GM12878 (cell line): Measurements from ENCODE around the gene HS3ST5. TPM values are rescaled to one million over a fixed set of nuclear protein-coding genes. Genes with fewer than 3 reads are reported as not detected.

Source experiments
- ATAC-seq: fragments of 200-7000 bp; cut with Tn5 transposase; 3 replicates; pipeline ENCODE4 v1.9.1; 2020; ENCODE audit warnings: mild to moderate bottlenecking, moderate library complexity
- BruUV-seq: library from RNA; stranded (reverse); fragments of 400-500 nt; replicated peaks from 2 replicates; lab custom pipeline; 2021; lab: Mats Ljungman, UMichigan
- CTCF ChIA-PET: fragments of 300-600 bp; sonication (Branson Sonifier 250); formaldehyde crosslinking; extraction: SDS; loops from one replicate; lab custom pipeline; 2021; ENCODE audit warnings: inconsistent platforms; lab: Yijun Ruan, JAX
- POLR2A ChIA-PET: fragments of 350-600 bp; formaldehyde crosslinking; extraction: SDS; loops from one replicate; lab custom pipeline; 2021; ENCODE audit warnings: inconsistent platforms; lab: Charles Lee
- RAD21 ChIA-PET: fragments of 300-600 bp; sonication (Branson Sonifier 250); formaldehyde crosslinking; loops from one replicate; lab custom pipeline; 2023; ENCODE audit warnings: antibody characterized with exemption; ENCODE audit not compliant: unreplicated experiment; lab: Charles Lee
- SMC1A ChIA-PET: fragments of 300-600 bp; sonication (Branson Sonifier 250); formaldehyde crosslinking; loops from one replicate; lab custom pipeline; 2023; ENCODE audit not compliant: unreplicated experiment, uncharacterized antibody; lab: Charles Lee
- DNase-seq: peaks from one replicate; pipeline ENCODE4 v3.0.0-alpha.2; 2011; ENCODE audit warnings: low read depth, low spot score
- FAIRE-seq: peaks from 3 replicates; lab custom pipeline; 2011; peaks lifted over from hg19 to GRCh38; lab: Jason Lieb, UNC
- H2AFZ ChIP-seq: 2 replicates; pipeline ENCODE4 v1.6.0; 2011; ENCODE audit warnings: low read depth, low read length, control low read depth; ENCODE audit not compliant: control insufficient read depth
- H3K27ac ChIP-seq: 2 replicates; pipeline ENCODE4 v1.5.1; 2011; ENCODE audit warnings: control low read depth; ENCODE audit not compliant: control insufficient read depth, insufficient read depth
- H3K27me3 ChIP-seq, 2 experiments: replicated peaks in 1 of 2; 2 replicates each; pipeline versions ENCODE4 v1.6.0 to v1.6.1; 2011; ENCODE audit warnings: low read length in 1 of 2; ENCODE audit not compliant: control insufficient read depth in 2 of 2, insufficient read depth in 2 of 2
- H3K36me3 ChIP-seq, 2 experiments: 2 replicates each; pipeline ENCODE4 v1.5.1; 2011; ENCODE audit warnings: low read length in 1 of 2; ENCODE audit not compliant: control insufficient read depth in 2 of 2, insufficient read depth in 2 of 2
- H3K4me1 ChIP-seq: 2 replicates; pipeline ENCODE4 v1.6.1; 2011; ENCODE audit warnings: mild to moderate bottlenecking, low read length, moderate library complexity, mixed read lengths; ENCODE audit not compliant: control insufficient read depth, insufficient read depth
- H3K4me2 ChIP-seq: 2 replicates; pipeline ENCODE4 v1.6.0; 2011; ENCODE audit warnings: control low read depth; ENCODE audit not compliant: control insufficient read depth, insufficient read depth
- H3K4me3 ChIP-seq: fragments of 200-600 bp; sonication (generic); 2 replicates; pipeline ENCODE4 v1.5.1; 2016
- H3K79me2 ChIP-seq: 2 replicates; pipeline ENCODE4 v1.6.0; 2011; ENCODE audit warnings: low read length; ENCODE audit not compliant: control insufficient read depth, insufficient read depth
- H3K9ac ChIP-seq: 2 replicates; pipeline ENCODE4 v1.8.0; 2011; ENCODE audit warnings: low read length, control low read depth, mixed read lengths; ENCODE audit not compliant: control insufficient read depth, insufficient read depth
- H3K9me3 ChIP-seq: replicated peaks from 3 replicates; pipeline ENCODE4 v1.5.1; 2011; ENCODE audit warnings: mild to moderate bottlenecking, low read length; ENCODE audit not compliant: control insufficient read depth, insufficient read depth
- H4K20me1 ChIP-seq: 2 replicates; pipeline ENCODE4 v1.6.0; 2011; ENCODE audit not compliant: control insufficient read depth, insufficient read depth
- BCL11A ChIP-seq: IDR thresholded peaks from 2 replicates; pipeline ENCODE4 v1.6.1; 2011; ENCODE audit warnings: low read depth, low read length
- CHD1 ChIP-seq: IDR thresholded peaks from 2 replicates; pipeline ENCODE4 v1.6.1; 2012; ENCODE audit warnings: low read depth, low read length, improper control_type of control experiment
- CREB1 ChIP-seq: IDR thresholded peaks from 2 replicates; pipeline ENCODE4 v1.6.1; 2012; ENCODE audit warnings: low read depth, mild to moderate bottlenecking, inconsistent platforms
- FOXK2 ChIP-seq: fragments of 450-650 bp; IDR thresholded peaks from 2 replicates; pipeline ENCODE4 v1.6.1; 2017; ENCODE audit warnings: mild to moderate bottlenecking, moderate library complexity
- NR2C2 ChIP-seq: IDR thresholded peaks from 2 replicates; pipeline ENCODE4 v1.6.1; 2011; ENCODE audit warnings: borderline replicate concordance, low read depth; ENCODE audit not compliant: control insufficient read depth, insufficient read length
- SP1 ChIP-seq: IDR thresholded peaks from one replicate; pipeline ENCODE4 v1.6.1; 2011; ENCODE audit warnings: low read depth, low read length
- SRF ChIP-seq, 2 experiments: IDR thresholded peaks; 2 replicates each; pipeline ENCODE4 v1.6.1; 2011; ENCODE audit warnings: low read depth in 2 of 2, low read length in 2 of 2, mild to moderate bottlenecking in 1 of 2, moderate library complexity in 1 of 2
- WGBS: methylation state at CpG from one replicate; pipeline ENCODE4 v1.1.6; 2016; ENCODE audit warnings: low lambda C conversion rate; ENCODE audit not compliant: insufficient replicate concordance, insufficient coverage; ENCODE audit errors: missing lambda C conversion rate; 5-methylcytosine and 5-hydroxymethylcytosine counted together
- in situ Hi-C: fragments of 300-500 bp; cut with MboI; formaldehyde crosslinking; loops from 9 replicates; pipeline ENCODE4 v1.14.3; 2018; ENCODE audit warnings: mixed read lengths
- intact Hi-C: fragments of 100-400 bp; cut with micrococcal nuclease; formaldehyde crosslinking; loops from one replicate; pipeline ENCODE4 v1.14.2; 2022; ENCODE audit not compliant: unreplicated experiment
- polyA plus RNA-seq, 11 experiments: library from polyadenylated mRNA; depleted of rRNA in 4 of 11; unstranded in 6 of 11; stranded (reverse) in 5 of 11; fragments of >200 nt; fragmentation: Nextera tagmentation in 4 of 11; fragmentation: Illumina TruSeq in 1 of 11; extraction: Ambion mirVana in 4 of 11; extraction: Trizol in 1 of 11; gene quantifications; 1 replicate in 1 of 11; 2 replicates in 10 of 11; pipeline versions ENCODE4 v1.2.1 to v1.2.3, GENCODE V29; 2011 to 2016; ENCODE audit warnings: inconsistent platforms in 2 of 11, missing spikeins in 2 of 11, low read depth in 1 of 11
- total RNA-seq, 4 experiments: library from RNA; depleted of rRNA in 3 of 4; stranded (reverse); fragments of >200 nt in 3 of 4; fragmentation: Illumina TruSeq in 1 of 4; extraction: Trizol in 1 of 4; gene quantifications; 2 replicates each; pipeline versions ENCODE4 v1.2.1 to v1.2.3, GENCODE V29; 2013 to 2021
- TF ChIP-seq, protein P1 (sequence below): fragments of 450-650 bp; IDR thresholded peaks from 2 replicates; pipeline ENCODE4 v1.6.1; 2017; ENCODE audit warnings: mild to moderate bottlenecking, moderate library complexity
- TF ChIP-seq, protein P2 (sequence below): fragments of 450-650 bp; IDR thresholded peaks from 2 replicates; pipeline ENCODE4 v1.6.1; 2018; ENCODE audit warnings: borderline replicate concordance, mild to moderate bottlenecking; ENCODE audit not compliant: partially characterized antibody

The HS3ST5 gene
- total and polyA plus RNA-seq, 10 of the 15 experiments (the other 5 are each of a cell fraction or from before 2014, with no cell fraction given): 0.04 TPM; not detected in 9

DNA sequence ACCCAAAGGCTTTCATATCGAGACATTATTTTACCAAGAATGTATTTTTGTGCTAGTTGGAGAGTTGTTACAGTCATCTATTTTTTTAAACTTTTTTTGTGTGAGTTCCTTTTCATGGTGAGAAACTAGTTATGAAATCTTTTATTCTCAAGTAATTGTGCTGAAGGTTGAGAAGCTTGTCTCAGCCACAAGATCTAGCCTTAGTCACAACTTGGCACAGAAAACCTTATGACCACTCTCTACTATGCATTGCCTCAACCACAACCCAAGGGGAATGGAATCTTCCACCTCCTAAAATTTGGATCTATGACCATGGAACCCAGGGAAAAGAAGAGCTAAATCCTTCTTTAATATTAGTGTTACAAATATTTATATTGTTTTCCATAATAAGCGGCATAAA lies 58.5 kb downstream of the HS3ST5 start:
- Histone ChIP-seq H4K20me1 (no peaks in the 10 kb centered on the region), H3K4me2 (no peak overlapping the region), H3K27me3 (no peaks in the 10 kb centered on the region; a peak in 1 of 4 replicates), H3K79me2 (no peaks in the 10 kb centered on the region), H3K4me3 (no peak overlapping the region), H3K36me3 (no peaks in the 10 kb centered on the region), H3K27ac (no peak overlapping the region), H2AFZ (no peak overlapping the region), H3K9me3 (no peaks in the 10 kb centered on the region), H3K4me1 (no peaks in the 10 kb centered on the region)
- 77% methylated on average over 2 of the region's 2 CpGs for WGBS
- in situ Hi-C loops (no loop called here), intact Hi-C loops (no loop called here)
- ChIA-PET SMC1A (interaction anchor here (0.9 kb wide), 1 partner anchor 21 kb away, joined by 3 read pairs; no protein-coding TSS in a partner anchor), POLR2A (no interaction called here), CTCF (no interaction called here)
- FAIRE-seq: no peak
- BruUV-seq: no TSS peak
- TF ChIP-seq CHD1 (no peak), BCL11A (no peak), FOXK2 (no peak)
- TF ChIP-seq, all 136 proteins: peak for 0
- H3K9ac ChIP-seq: no peak overlapping the region
- DNase-seq: no peak
- ATAC-seq: no peak
- RAD21 ChIA-PET: no interaction called here

DNA sequence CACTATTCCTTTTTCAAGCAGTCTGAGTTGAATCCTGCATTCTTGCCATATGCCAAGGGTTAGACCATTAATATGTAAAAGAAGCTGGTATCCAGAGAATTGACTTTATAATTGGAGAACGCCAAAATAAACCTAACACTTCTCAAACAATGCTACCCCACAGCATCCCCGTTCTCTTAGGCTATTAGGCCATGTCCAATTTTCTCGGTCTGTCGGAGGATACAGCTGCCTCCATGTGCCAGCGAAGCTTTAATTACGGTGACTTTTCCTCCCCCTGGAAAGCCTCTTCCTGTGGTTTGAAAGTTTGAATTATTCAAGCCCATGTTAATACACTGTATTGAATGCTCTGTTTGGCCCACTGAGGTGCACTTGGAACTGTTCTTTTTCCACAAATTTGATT lies 60.5 kb downstream of the HS3ST5 start:
- H3K9ac ChIP-seq: no peak overlapping the region
- no peaks in the 10 kb centered on the region; a peak in 1 of 4 replicates for H3K27me3 ChIP-seq
- H3K36me3 ChIP-seq: no peaks in the 10 kb centered on the region
- H3K4me1 ChIP-seq: no peaks in the 10 kb centered on the region
- H4K20me1 ChIP-seq: no peaks in the 10 kb centered on the region
- no peaks in the 10 kb centered on the region for H3K9me3 ChIP-seq
- H3K4me2 ChIP-seq: no peak overlapping the region
- SMC1A ChIA-PET: no interaction called here
- no peak overlapping the region for H2AFZ ChIP-seq
- BruUV-seq: no TSS peak
- intact Hi-C loops (no loop called here), in situ Hi-C loops (no loop called here)
- RAD21 ChIA-PET: no interaction called here
- no peak overlapping the region for H3K27ac ChIP-seq
- H3K4me3 ChIP-seq: no peak overlapping the region
- WGBS: 0% methylated on average over 6 of the region's 6 CpGs
- no peak for DNase-seq
- POLR2A ChIA-PET: no interaction called here
- ATAC-seq: no peak
- no peaks in the 10 kb centered on the region for H3K79me2 ChIP-seq
- FAIRE-seq: no peak
- CTCF ChIA-PET: no interaction called here
- TF ChIP-seq NR2C2 (no peak), SRF (IDR thresholded peaks at IDR 0.05; ENCODE audit: low read depth in 2 of 2, low read length in 2 of 2) (no peak), CREB1 (no peak), SP1 (no peak)
- TF ChIP-seq, protein P1, sequence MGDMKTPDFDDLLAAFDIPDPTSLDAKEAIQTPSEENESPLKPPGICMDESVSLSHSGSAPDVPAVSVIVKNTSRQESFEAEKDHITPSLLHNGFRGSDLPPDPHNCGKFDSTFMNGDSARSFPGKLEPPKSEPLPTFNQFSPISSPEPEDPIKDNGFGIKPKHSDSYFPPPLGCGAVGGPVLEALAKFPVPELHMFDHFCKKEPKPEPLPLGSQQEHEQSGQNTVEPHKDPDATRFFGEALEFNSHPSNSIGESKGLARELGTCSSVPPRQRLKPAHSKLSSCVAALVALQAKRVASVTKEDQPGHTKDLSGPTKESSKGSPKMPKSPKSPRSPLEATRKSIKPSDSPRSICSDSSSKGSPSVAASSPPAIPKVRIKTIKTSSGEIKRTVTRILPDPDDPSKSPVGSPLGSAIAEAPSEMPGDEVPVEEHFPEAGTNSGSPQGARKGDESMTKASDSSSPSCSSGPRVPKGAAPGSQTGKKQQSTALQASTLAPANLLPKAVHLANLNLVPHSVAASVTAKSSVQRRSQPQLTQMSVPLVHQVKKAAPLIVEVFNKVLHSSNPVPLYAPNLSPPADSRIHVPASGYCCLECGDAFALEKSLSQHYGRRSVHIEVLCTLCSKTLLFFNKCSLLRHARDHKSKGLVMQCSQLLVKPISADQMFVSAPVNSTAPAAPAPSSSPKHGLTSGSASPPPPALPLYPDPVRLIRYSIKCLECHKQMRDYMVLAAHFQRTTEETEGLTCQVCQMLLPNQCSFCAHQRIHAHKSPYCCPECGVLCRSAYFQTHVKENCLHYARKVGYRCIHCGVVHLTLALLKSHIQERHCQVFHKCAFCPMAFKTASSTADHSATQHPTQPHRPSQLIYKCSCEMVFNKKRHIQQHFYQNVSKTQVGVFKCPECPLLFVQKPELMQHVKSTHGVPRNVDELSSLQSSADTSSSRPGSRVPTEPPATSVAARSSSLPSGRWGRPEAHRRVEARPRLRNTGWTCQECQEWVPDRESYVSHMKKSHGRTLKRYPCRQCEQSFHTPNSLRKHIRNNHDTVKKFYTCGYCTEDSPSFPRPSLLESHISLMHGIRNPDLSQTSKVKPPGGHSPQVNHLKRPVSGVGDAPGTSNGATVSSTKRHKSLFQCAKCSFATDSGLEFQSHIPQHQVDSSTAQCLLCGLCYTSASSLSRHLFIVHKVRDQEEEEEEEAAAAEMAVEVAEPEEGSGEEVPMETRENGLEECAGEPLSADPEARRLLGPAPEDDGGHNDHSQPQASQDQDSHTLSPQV: no peak
- TF ChIP-seq, protein P2, sequence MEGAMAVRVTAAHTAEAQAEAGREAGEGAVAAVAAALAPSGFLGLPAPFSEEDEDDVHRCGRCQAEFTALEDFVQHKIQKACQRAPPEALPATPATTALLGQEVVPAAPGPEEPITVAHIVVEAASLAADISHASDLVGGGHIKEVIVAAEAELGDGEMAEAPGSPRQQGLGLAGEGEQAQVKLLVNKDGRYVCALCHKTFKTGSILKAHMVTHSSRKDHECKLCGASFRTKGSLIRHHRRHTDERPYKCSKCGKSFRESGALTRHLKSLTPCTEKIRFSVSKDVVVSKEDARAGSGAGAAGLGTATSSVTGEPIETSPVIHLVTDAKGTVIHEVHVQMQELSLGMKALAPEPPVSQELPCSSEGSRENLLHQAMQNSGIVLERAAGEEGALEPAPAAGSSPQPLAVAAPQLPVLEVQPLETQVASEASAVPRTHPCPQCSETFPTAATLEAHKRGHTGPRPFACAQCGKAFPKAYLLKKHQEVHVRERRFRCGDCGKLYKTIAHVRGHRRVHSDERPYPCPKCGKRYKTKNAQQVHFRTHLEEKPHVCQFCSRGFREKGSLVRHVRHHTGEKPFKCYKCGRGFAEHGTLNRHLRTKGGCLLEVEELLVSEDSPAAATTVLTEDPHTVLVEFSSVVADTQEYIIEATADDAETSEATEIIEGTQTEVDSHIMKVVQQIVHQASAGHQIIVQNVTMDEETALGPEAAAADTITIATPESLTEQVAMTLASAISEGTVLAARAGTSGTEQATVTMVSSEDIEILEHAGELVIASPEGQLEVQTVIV: no peak
